ENCODE results near the gene DNAJC5. TPM values are rescaled to one million over a fixed set of nuclear protein-coding genes. Genes with fewer than 3 reads are reported as not detected.

Gene DNAJC5
- total and polyA plus RNA-seq, 9 of the 15 experiments (the other 6 are each of a cell fraction or from before 2014, with no cell fraction given): 0.95 to 42.8 (median 23.4) TPM

DNA sequence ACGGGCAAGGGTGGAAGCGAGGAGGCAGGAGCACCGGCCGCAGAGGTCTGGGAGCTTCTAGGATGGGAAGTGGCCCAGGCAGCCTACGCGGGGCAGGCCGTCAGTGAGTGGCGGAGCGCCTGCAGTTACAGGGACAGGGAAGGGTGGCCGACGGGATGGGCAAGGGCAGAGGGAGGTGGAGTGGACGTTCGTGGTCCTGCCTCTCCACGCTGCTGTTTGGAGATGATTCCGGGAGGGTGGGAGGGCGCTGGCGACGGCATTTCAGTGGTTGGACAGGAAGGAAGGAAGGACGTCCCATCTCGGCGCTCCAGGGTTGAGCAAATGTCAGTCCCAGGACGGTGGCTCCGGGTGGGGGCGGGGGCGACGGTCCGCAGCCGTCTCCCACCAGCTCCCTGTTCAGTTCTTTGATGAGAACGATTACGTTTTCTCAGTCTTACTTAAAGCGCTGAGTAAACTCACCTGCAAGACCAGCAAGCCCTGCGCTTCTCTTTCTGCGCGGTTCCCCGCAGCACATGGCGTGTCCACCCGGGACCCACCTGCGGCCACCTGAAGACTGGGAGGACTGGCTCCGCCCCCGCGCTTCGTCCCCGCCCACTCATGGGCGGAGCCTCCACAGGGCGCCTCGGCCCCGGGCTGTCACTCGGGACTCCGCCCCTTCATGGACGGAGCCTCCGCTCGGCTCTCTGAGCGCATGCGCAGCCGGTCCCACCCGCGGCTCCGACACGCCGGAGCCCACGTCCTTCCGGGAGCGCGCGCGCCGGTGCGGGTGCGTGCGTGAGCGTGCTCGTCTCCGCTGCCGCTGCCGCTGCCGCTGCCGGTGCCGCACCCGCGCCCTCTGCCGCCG lies at the start of gene DNAJC5 (continued):
- TF ChIP-seq CREB1 (IDR thresholded peaks at IDR 0.05) (no peak), CREB1 (CRISPR knock-in tag; IDR thresholded peaks at IDR 0.05) (no peak; the same call in 1 of the 2 replicates), ZFPM2 (CRISPR knock-in tag; IDR thresholded peaks at IDR 0.05) (no peak), POU5F1 (IDR thresholded peaks at IDR 0.05; ENCODE audit: borderline replicate concordance, low read depth, low read length, partially characterized antibody) (no peak), POLR3A (IDR thresholded peaks at IDR 0.05; ENCODE audit: borderline replicate concordance, extremely low read depth, insufficient read depth, insufficient read length) (no peak), MTA1 (IDR thresholded peaks at IDR 0.05; ENCODE audit: borderline replicate concordance) (peak; percentile 81), SIN3B (IDR thresholded peaks at IDR 0.05; ENCODE audit: low read depth) (0 out of 2 replicates have a peak, but pooled peaks have one; percentile 26), ZNF589 (CRISPR knock-in tag; IDR thresholded peaks at IDR 0.05; ENCODE audit: low read depth) (peak; percentile 48; the same call in 1 of the 2 replicates), CBFA2T2 (conservative IDR thresholded peaks at IDR 0.05) (no peak), FIP1L1 (IDR thresholded peaks at IDR 0.05; ENCODE audit: low read depth, low read length, poor library complexity, severe bottlenecking) (no peak), TFAM (CRISPR knock-in tag; conservative IDR thresholded peaks at IDR 0.05) (no peak), LEF1 (IDR thresholded peaks at IDR 0.05) (no peak), STAG1 (CRISPR knock-in tag; IDR thresholded peaks at IDR 0.05; ENCODE audit: borderline replicate concordance) (no peak), ZNF121 (CRISPR knock-in tag; conservative IDR thresholded peaks at IDR 0.05) (no peak), MXI1 (IDR thresholded peaks at IDR 0.05; ENCODE audit: low read depth, low read length) (no peak), SAP30 (IDR thresholded peaks at IDR 0.05; ENCODE audit: borderline replicate concordance, insufficient read depth, low read depth, low read length, poor library complexity, severe bottlenecking) (peak; percentile 4), CBFB (CRISPR knock-in tag; IDR thresholded peaks at IDR 0.05) (no peak), ZNF707 (CRISPR knock-in tag; conservative IDR thresholded peaks at IDR 0.05) (no peak), ZNF212 (CRISPR knock-in tag; IDR thresholded peaks at IDR 0.05) (no peak), SUPT5H (IDR thresholded peaks at IDR 0.05) (no peak), NCOA1 (IDR thresholded peaks at IDR 0.05; ENCODE audit: low read depth) (no peak)
- TF ChIP-seq, protein P1, sequence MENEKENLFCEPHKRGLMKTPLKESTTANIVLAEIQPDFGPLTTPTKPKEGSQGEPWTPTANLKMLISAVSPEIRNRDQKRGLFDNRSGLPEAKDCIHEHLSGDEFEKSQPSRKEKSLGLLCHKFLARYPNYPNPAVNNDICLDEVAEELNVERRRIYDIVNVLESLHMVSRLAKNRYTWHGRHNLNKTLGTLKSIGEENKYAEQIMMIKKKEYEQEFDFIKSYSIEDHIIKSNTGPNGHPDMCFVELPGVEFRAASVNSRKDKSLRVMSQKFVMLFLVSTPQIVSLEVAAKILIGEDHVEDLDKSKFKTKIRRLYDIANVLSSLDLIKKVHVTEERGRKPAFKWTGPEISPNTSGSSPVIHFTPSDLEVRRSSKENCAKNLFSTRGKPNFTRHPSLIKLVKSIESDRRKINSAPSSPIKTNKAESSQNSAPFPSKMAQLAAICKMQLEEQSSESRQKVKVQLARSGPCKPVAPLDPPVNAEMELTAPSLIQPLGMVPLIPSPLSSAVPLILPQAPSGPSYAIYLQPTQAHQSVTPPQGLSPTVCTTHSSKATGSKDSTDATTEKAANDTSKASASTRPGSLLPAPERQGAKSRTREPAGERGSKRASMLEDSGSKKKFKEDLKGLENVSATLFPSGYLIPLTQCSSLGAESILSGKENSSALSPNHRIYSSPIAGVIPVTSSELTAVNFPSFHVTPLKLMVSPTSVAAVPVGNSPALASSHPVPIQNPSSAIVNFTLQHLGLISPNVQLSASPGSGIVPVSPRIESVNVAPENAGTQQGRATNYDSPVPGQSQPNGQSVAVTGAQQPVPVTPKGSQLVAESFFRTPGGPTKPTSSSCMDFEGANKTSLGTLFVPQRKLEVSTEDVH (IDR thresholded peaks at IDR 0.05; ENCODE audit: low read depth, partially characterized antibody): no peak
- TF ChIP-seq, protein P2, sequence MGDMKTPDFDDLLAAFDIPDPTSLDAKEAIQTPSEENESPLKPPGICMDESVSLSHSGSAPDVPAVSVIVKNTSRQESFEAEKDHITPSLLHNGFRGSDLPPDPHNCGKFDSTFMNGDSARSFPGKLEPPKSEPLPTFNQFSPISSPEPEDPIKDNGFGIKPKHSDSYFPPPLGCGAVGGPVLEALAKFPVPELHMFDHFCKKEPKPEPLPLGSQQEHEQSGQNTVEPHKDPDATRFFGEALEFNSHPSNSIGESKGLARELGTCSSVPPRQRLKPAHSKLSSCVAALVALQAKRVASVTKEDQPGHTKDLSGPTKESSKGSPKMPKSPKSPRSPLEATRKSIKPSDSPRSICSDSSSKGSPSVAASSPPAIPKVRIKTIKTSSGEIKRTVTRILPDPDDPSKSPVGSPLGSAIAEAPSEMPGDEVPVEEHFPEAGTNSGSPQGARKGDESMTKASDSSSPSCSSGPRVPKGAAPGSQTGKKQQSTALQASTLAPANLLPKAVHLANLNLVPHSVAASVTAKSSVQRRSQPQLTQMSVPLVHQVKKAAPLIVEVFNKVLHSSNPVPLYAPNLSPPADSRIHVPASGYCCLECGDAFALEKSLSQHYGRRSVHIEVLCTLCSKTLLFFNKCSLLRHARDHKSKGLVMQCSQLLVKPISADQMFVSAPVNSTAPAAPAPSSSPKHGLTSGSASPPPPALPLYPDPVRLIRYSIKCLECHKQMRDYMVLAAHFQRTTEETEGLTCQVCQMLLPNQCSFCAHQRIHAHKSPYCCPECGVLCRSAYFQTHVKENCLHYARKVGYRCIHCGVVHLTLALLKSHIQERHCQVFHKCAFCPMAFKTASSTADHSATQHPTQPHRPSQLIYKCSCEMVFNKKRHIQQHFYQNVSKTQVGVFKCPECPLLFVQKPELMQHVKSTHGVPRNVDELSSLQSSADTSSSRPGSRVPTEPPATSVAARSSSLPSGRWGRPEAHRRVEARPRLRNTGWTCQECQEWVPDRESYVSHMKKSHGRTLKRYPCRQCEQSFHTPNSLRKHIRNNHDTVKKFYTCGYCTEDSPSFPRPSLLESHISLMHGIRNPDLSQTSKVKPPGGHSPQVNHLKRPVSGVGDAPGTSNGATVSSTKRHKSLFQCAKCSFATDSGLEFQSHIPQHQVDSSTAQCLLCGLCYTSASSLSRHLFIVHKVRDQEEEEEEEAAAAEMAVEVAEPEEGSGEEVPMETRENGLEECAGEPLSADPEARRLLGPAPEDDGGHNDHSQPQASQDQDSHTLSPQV (IDR thresholded peaks at IDR 0.05): no peak
